Breast epithelium (tissue), 3 donors: ENCODE measurements around the gene BMI1.

Source experiments
- CTCF ChIP-seq, 3 donors: fragments of 450-650 bp; IDR thresholded peaks; one replicate each; pipeline ENCODE4 v1.5.1; 2016 to 2017; ENCODE audit warnings: antibody characterized with exemption in 3 of 3, mild to moderate bottlenecking in 3 of 3, moderate library complexity in 3 of 3
- POLR2A ChIP-seq: fragments of 450-650 bp; IDR thresholded peaks from one replicate; pipeline ENCODE4 v1.6.1; 2016; ENCODE audit warnings: antibody characterized with exemption, mild to moderate bottlenecking, moderate library complexity
- POLR2AphosphoS5 ChIP-seq, 3 donors: sonication (generic); formaldehyde crosslinking; IDR thresholded peaks; one replicate each; pipeline ENCODE4 v1.6.1; 2017; ENCODE audit warnings: antibody characterized with exemption in 3 of 3

GRCh38 chr10:22341190-22341925, 20.5 kb downstream of the BMI1 start:
- TF ChIP-seq POLR2A (no peak), CTCF (IDR thresholded peaks at IDR 0.05) (no peak), POLR2AphosphoS5 (IDR thresholded peaks at IDR 0.05) (peak in 1 of 3 donors; percentile 0)
